Measurements from ENCODE around the gene ERMP1.

The ERMP1 gene

DNA sequence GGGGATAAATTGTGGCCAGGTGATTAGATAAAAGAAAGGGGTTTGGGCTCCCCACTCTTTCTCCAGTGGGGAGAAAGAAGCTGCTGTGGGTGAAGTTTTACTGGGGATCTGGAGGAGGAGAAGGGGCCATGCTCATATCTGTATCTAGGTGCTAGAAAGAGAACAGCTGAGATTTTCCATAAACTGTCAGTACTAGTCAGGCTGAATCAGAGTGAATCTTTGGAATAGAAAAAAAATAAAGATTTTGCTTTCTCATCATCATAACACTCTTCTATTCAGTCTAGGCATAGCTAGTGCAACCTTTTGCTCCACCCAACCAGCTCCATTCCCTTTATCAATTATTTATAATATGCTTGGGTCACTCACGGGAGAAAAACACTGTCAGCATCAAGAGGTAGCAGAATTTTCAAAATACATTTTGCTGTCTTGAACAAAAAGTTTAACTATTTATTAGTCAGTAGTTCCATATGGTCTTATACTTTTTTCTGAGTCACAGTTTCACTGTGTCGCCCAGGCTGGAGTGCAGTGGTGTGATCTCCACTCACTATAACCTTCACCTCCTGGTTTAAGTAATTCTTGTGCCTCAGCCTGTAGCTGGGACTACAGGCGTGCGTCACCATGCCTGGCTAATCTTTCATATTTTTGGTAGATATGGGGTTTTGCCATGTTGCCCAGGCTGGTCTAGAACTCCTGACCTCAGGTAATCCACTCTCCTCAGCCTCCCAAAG is 21.3 kb upstream of the ERMP1 start:
- no peak for DNase-seq (ENCODE audit: low spot score)

DNA sequence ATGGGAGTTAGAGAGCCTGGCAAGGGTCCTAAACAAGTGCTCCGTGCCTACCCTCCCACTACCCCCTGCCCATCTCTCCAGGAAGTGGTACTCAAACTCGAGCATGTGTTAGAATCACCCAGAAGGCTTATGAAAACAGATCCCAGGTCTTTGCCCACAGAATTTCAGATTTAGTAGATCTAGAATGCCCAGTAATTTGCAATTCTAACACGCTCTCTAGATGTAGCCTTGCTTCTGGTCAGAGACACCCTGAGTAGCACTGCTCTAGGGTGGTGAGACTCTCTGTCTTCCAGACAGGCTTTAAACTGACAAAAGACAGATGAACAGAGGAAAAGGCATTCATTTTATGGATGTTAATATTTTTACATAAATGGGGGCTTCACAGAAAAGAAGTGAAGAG is 20.7 kb upstream of the ERMP1 start:
- no peak for DNase-seq (ENCODE audit: low spot score)

GRCh38 chr9:5852987-5853386 is 20.1 kb upstream of the ERMP1 start:
- no peak for DNase-seq (ENCODE audit: low spot score)

- DNase-seq (ENCODE audit: low spot score), result peak; percentile 65
Observed at GRCh38 chr9:5851445-5851844, 18.5 kb upstream of the ERMP1 start.

DNA sequence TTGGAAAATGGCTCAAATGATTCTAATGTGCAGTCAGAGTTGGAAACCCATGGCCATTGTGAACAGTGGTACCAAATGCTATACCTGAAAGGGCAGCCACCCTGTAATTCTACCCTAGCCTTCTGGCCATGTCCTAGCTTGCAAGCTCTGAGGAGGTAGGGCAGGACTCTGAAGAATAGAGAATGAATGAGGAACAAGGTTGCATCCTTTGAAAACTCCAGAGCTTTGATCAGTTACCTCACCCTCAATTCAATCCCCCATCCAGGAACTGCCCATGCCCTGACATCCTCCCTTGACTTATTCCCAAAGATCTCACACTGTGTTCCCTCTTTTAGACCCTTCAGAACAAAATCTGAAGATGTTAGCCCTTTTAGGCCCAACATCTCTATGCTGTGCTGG is 17.8 kb upstream of the ERMP1 start:
- no peak for DNase-seq (ENCODE audit: low spot score)

DNA sequence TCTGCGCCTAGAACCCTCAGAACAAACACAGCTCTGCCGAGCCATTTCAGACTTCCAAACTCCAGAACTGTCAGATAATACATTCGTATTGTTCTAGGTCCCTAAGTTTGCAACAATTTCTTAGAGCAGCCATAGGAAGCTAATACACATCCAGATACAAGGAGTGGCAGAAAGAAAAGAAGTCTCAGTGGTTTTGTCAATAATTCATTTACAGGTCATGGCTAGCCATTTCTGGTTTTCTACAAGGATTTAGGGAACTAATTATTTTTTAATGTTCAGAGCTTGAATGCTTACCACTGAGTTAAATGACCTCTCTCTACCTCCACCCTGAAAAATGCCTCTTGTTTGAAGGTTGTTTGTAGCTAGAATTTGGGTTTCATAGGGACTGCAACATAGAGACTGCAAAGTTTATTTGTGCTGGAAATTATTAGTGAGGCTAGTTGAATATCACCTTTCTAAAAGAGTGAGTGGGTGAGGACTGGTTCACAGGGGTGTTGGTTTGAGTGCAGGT is 15.5 kb upstream of the ERMP1 start:
- no peak for DNase-seq (ENCODE audit: low spot score)

- DNase-seq (ENCODE audit: low spot score), result peak; percentile 20
Observed at GRCh38 chr9:5846501-5846921, 13.6 kb upstream of the ERMP1 start.

- DNase-seq (ENCODE audit: low spot score), result no peak
Observed at GRCh38 chr9:5846096-5846495, 13.2 kb upstream of the ERMP1 start.

DNA sequence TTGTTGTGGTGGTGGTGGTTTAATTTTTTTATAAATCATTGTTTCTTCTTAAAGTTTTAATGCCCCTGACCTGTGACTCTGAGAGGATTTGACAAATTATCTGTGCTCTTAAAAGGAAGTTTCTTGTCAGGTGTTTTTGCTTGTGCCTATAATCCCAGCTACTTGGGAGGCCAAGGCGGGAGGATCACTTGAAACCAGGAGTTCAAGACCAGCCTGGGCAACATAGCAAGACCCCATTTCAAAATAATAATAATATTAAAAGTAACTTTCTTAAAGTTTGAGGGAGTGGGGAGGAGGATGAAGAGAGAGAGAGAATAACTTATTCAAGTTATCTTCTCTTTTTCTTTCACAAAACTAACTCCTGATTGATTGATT is 12.2 kb upstream of the ERMP1 start:
- DNase-seq (ENCODE audit: low spot score), result no peak

DNA sequence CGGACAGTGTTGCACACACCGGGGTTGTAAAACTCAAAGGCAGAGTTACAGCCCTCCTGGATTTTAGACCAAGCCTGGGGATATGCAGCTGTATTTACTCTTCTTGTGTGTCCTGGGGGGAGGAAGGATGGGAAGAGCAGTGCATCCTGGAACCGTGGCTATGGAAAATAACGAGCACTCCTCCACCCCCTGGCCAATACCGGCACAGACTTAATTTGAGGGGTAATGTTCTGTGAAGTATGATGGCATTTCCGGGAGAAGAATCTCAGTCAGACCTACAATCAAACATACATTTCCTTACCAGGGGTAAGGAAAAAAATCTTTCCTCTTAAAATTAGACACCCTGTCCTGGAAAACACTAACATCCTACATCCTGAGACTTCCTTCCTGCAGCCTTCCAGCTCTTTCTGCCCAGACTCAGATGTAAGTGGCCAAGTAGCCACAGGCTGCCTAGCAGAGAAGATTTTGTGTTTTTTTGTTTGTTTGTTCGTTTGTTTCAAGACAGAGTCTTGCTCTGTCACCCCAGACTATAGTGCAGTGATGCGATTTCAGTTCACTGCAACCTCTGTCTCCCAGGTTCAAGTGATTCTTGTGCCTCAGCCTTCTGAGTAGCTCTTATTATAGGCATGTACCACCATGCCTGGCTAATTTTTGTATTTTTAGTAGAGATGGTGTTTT is 11.0 kb upstream of the ERMP1 start:
- DNase-seq (ENCODE audit: low spot score), result peak; percentile 64

GRCh38 chr9:5842929-5843793 is 10.2 kb upstream of the ERMP1 start:
- DNase-seq (ENCODE audit: low spot score), result no peak

- no peak for DNase-seq (ENCODE audit: low spot score)
Observed at GRCh38 chr9:5841771-5842573, 9.1 kb upstream of the ERMP1 start.

DNA sequence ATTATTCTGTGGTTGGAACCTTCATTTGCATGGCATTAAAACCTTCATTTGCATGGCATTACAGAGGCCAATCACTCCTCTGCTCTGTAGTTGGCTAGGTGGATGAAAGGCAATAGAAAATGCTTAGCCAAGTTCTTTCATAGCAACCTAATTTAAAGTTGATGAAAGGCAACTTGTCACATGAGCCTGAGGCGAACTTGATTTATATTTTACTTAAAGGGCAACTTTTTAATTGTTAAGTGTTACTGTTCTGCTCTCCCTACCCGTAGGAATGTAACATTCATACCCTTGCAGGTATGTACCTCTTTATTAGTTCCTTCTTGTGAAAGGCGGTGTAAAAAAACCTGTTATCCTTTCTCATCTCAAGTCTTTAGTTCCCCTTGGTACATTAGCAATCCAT is 7.9 kb upstream of the ERMP1 start:
- no peak for DNase-seq (ENCODE audit: low spot score)

DNA sequence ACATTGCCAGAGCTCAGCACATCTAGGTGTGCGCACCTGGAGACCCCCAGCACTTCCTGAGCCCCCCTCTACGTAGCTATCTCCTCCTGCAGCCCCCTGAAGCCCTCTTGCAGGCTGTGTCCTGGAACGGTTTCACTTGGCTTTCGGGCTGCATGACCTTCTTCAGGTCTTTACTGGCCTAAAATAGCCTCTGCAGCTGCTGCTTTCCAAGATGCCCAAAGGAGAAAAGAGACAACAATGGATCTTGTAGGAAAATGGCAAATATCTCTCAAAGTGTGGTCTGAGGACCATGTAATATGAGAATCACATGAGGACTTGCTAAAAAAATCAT is 6.6 kb upstream of the ERMP1 start:
- DNase-seq (ENCODE audit: low spot score), result no peak

DNA sequence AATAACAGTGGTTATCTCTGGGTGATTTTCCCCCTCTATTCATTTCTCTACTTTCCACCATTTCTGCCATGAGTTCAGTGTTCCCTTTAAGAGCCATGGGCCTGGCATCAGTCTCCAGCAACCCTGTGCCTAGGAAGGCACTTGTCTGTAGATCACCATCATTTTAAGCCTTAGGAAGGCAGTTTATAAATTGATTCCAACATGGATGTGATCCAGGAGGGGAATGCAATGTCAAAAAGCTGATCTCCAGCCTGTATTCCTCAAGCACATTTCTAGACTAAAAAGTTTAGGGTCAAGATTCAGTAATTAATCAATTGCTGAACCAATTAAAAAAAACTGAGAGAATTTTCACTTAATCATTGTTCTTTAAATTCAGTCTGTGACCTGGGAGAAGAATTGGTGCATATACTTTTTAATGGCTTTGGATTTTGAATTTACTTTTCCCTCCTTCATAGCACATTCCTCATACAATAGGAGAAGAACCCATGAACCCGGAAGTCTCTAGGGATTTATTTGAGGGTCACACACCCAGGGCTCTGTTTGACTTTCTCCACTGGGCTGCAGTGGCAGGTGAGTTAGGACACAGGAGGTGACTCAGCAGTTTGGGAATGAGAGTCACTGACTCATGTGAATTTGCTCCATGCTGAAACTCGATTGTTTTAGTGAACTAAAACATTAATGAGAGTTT is 6.1 kb upstream of the ERMP1 start:
- peak; percentile 95 for DNase-seq (ENCODE audit: low spot score)

GRCh38 chr9:5835808-5836207 is 2.9 kb upstream of the ERMP1 start:
- no peak for DNase-seq (ENCODE audit: low spot score)

GRCh38 chr9:5834214-5834613 is 1.3 kb upstream of the ERMP1 start:
- no peak for DNase-seq (ENCODE audit: low spot score)

- DNase-seq (ENCODE audit: low spot score), result no peak
Observed at GRCh38 chr9:5832071-5832537, 813 bp downstream of the ERMP1 start.

DNA sequence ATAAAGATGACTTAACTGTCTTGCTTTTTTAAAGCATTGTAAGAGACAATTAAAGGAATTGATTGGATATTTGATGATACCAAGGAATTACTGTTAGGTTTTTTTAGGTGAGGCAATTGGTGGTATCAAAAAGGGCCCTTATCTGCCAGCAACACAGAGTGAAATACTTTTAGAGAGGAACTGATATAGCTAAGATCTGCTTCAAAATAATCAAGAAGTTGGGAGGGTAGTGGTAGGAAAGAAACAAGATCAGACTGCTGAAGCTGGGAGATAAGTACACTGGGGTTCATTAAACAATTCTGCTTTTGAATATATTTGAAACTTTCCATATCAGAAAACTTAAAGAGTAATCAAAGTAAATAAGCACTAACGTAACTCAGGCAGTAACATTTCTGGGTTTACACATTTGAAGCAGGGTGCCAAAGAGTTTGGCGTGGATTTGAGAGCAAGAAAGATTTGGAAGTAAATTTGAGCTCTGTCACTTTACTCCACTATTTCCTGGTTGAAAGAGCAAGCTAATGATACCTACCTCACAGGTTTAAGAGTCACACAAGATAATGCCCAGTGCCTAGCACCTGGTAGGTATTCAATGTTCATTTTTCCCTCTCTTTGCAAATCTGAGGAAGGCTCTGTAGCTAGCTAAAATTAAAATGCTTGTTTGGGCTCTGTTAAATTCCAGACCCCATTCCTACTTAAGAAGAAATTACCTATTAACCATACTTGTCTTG is 6.9 kb downstream of the ERMP1 start:
- DNase-seq (ENCODE audit: low spot score), result no peak

GRCh38 chr9:5825223-5825622 is 7.7 kb downstream of the ERMP1 start:
- no peak for DNase-seq (ENCODE audit: low spot score)

GRCh38 chr9:5820425-5820824 is 12.5 kb downstream of the ERMP1 start:
- DNase-seq (ENCODE audit: low spot score), result no peak

Data from kidney tubule cell (primary cell).